K562 (cell line): ENCODE data around the gene UNC13C. TPM values are rescaled to one million over a fixed set of nuclear protein-coding genes. Genes with fewer than 3 reads are reported as not detected.

ENCODE experiments used
- ATAC-seq: fragments of 200-7000 bp; cut with Tn5 transposase; 3 replicates; pipeline ENCODE4 v1.9.1; 2020; ENCODE audit warnings: moderate library complexity
- BruUV-seq: library from RNA; stranded (reverse); fragments of 400-500 nt; replicated peaks from 2 replicates; lab custom pipeline; 2021; lab: Mats Ljungman, UMichigan
- CTCF ChIA-PET: fragments of 300-600 bp; formaldehyde crosslinking; extraction: SDS; loops from one replicate; lab custom pipeline; 2021; ENCODE audit warnings: low intra/inter-chr PET ratio; lab: Yijun Ruan, JAX
- POLR2A ChIA-PET: fragments of 300-600, 350-650 bp; sonication (Branson Sonifier 250); formaldehyde crosslinking; extraction: SDS; loops from one replicate; lab custom pipeline; 2021; ENCODE audit warnings: antibody characterized with exemption, inconsistent platforms; lab: Yijun Ruan, JAX
- DNase-seq, 4 experiments: peaks; one replicate each; pipeline versions ENCODE4 v3.0.0 to v3.0.0-alpha.2; 2011 to 2018; ENCODE audit warnings: low spot score in 3 of 4, mixed read lengths in 3 of 4; ENCODE audit errors: extremely low read depth in 1 of 4
- FAIRE-seq: peaks from 2 replicates; lab custom pipeline; 2011; peaks lifted over from hg19 to GRCh38; lab: Jason Lieb, UNC
- H2AFZ ChIP-seq: 2 replicates; pipeline ENCODE4 v1.6.0; 2011; ENCODE audit warnings: low read depth, low read length, control low read depth, inconsistent platforms
- H3K27ac ChIP-seq: fragments of 200-600 bp; 3 replicates; pipeline ENCODE4 v1.8.0; 2011; ENCODE audit warnings: low read depth, mild to moderate bottlenecking, control low read depth, inconsistent platforms, low read length, moderate library complexity, mixed read lengths; ENCODE audit errors: extremely low read depth
- H3K27me3 ChIP-seq, 2 experiments: fragments of 300-600 bp in 1 of 2; 2 replicates in 1 of 2; 3 replicates in 1 of 2; pipeline versions ENCODE4 v1.6.0 to v1.8.0; 2011; ENCODE audit warnings: inconsistent platforms in 2 of 2, low read length in 2 of 2, mild to moderate bottlenecking in 1 of 2, mixed read lengths in 1 of 2, moderate library complexity in 1 of 2; ENCODE audit not compliant: control insufficient read depth in 2 of 2, insufficient read depth in 2 of 2
- H3K36me3 ChIP-seq: fragments of 300-600 bp; 3 replicates; pipeline ENCODE4 v1.8.0; 2011; ENCODE audit warnings: mild to moderate bottlenecking, low read length, inconsistent platforms; ENCODE audit not compliant: control insufficient read depth, insufficient read depth
- H3K4me1 ChIP-seq, 2 experiments: fragments of 200-600 bp in 1 of 2; replicated peaks in 1 of 2; 2 replicates in 1 of 2; 3 replicates in 1 of 2; pipeline versions ENCODE4 v1.5.1 to v1.8.0; 2011; ENCODE audit warnings: inconsistent platforms in 2 of 2, low read length in 2 of 2, mild to moderate bottlenecking in 1 of 2, mixed read lengths in 1 of 2, moderate library complexity in 1 of 2; ENCODE audit not compliant: control insufficient read depth in 2 of 2, insufficient read depth in 2 of 2
- H3K4me2 ChIP-seq: 2 replicates; pipeline ENCODE4 v1.6.1; 2011; ENCODE audit warnings: low read length, control low read depth, inconsistent platforms, mixed read lengths; ENCODE audit not compliant: insufficient read depth
- H3K4me3 ChIP-seq: fragments of 200-600 bp; sonication (generic), shearing (Covaris generic); 2 replicates; pipeline ENCODE4 v1.5.1; 2016; ENCODE audit warnings: control low read depth, inconsistent platforms
- H3K79me2 ChIP-seq: fragments of 200-600 bp; 3 replicates; pipeline ENCODE4 v1.8.0; 2011; ENCODE audit warnings: low read length, inconsistent platforms; ENCODE audit not compliant: control insufficient read depth, insufficient read depth
- H3K9ac ChIP-seq, 2 experiments: 2 replicates each; pipeline versions ENCODE4 v1.6.0 to v1.6.1; 2011; ENCODE audit warnings: low read depth in 2 of 2, low read length in 2 of 2, control low read depth in 1 of 2, inconsistent platforms in 1 of 2, mild to moderate bottlenecking in 1 of 2, mixed read lengths in 1 of 2; ENCODE audit not compliant: insufficient read depth in 1 of 2
- H3K9me1 ChIP-seq: one replicate; pipeline ENCODE4 v1.6.0; 2011; ENCODE audit warnings: inconsistent platforms, mild to moderate bottlenecking, low read length, moderate library complexity; ENCODE audit not compliant: control insufficient read depth, insufficient read depth
- H3K9me3 ChIP-seq: replicated peaks from 2 replicates; pipeline ENCODE4 v1.5.1; 2011; ENCODE audit warnings: low read depth, low read length, inconsistent platforms; ENCODE audit not compliant: control insufficient read depth, insufficient read depth
- H4K20me1 ChIP-seq: replicated peaks from 2 replicates; pipeline ENCODE4 v1.6.1; 2011; ENCODE audit warnings: low read length, inconsistent platforms, mixed read lengths; ENCODE audit not compliant: control insufficient read depth, insufficient read depth
- GABPA ChIP-seq: fragments of 200-800 bp; sonication (Bioruptor generic); conservative IDR thresholded peaks from 2 replicates; pipeline ENCODE4 v1.6.1; 2016; ENCODE audit warnings: low read depth, missing genetic modification characterization, missing compliant biosample characterization
- MCM3 ChIP-seq: fragments of 450-650 bp; IDR thresholded peaks from 2 replicates; pipeline ENCODE4 v1.6.1; 2016
- NKRF ChIP-seq: fragments of 450-650 bp; IDR thresholded peaks from 2 replicates; pipeline ENCODE4 v1.6.1; 2016; ENCODE audit warnings: borderline replicate concordance
- POU5F1 ChIP-seq: fragments of 150-350 bp; IDR thresholded peaks from 2 replicates; pipeline ENCODE4 v1.6.1; 2014; ENCODE audit warnings: borderline replicate concordance, low read length, low read depth, mild to moderate bottlenecking; ENCODE audit not compliant: partially characterized antibody
- SIRT6 ChIP-seq: IDR thresholded peaks from one replicate; pipeline ENCODE4 v1.6.1; 2012; ENCODE audit warnings: low read depth, mild to moderate bottlenecking, control low read depth, inconsistent platforms, low read length, moderate library complexity
- YBX1 ChIP-seq: fragments of 450-650 bp; IDR thresholded peaks from 2 replicates; pipeline ENCODE4 v1.7.1; 2016; ENCODE audit warnings: mild to moderate bottlenecking
- ZBTB2 ChIP-seq: fragments of 450-650 bp; IDR thresholded peaks from 2 replicates; pipeline ENCODE4 v1.6.1; 2016; ENCODE audit warnings: antibody characterized with exemption
- ZFP30 ChIP-seq: fragments of 250-450 bp; sonication (Bioruptor Pico); IDR thresholded peaks from 2 replicates; pipeline ENCODE4 v1.8.0; 2022; ENCODE audit warnings: moderate library complexity, mild to moderate bottlenecking, inconsistent platforms, borderline replicate concordance
- ZNF586 ChIP-seq: fragments of 450-650 bp; formaldehyde crosslinking; conservative IDR thresholded peaks from 2 replicates; pipeline ENCODE4 v1.4.0; 2020; ENCODE audit warnings: mild to moderate bottlenecking, moderate library complexity
- ZNF655 ChIP-seq: fragments of 250-450 bp; sonication (Bioruptor Pico); IDR thresholded peaks from 2 replicates; pipeline ENCODE4 v1.5.0; 2021
- WGBS: fragments of 100-300 bp; shearing (Covaris generic); methylation state at CpG from one replicate; pipeline ENCODE4 v1.1.6; 2016; ENCODE audit warnings: low coverage, mixed read lengths; ENCODE audit not compliant: insufficient coverage; ENCODE audit errors: missing lambda C conversion rate; 5-methylcytosine and 5-hydroxymethylcytosine counted together
- in situ Hi-C: fragments of 300-500 bp; cut with MboI; formaldehyde crosslinking; loops from 4 replicates; pipeline ENCODE4 v1.15.0; 2018; ENCODE audit warnings: inconsistent platforms, mixed read lengths
- intact Hi-C: fragments of 100-400 bp; cut with micrococcal nuclease; formaldehyde crosslinking; loops from 2 replicates; pipeline ENCODE4 v1.14.2; 2022
- polyA plus RNA-seq, 8 experiments: library from polyadenylated mRNA; depleted of rRNA in 4 of 8; stranded (reverse) in 5 of 8; unstranded in 3 of 8; fragments of >200 nt; fragmentation: Nextera tagmentation in 2 of 8; fragmentation: Illumina TruSeq in 1 of 8; extraction: Ambion mirVana in 2 of 8; extraction: Trizol in 1 of 8; gene quantifications; 2 replicates each; pipeline versions ENCODE4 v1.2.1 to v1.2.3, GENCODE V29; 2011 to 2014; ENCODE audit warnings: inconsistent platforms in 1 of 8, missing spikeins in 1 of 8
- total RNA-seq, 7 experiments: library from RNA; depleted of rRNA in 6 of 7; stranded (reverse); fragments of >200 nt in 6 of 7; fragmentation: Illumina TruSeq in 2 of 7; extraction: Trizol in 2 of 7; gene quantifications; 2 replicates each; pipeline versions ENCODE4 v1.2.1 to v1.2.3, GENCODE V29; 2011 to 2021; ENCODE audit warnings: low replicate concordance in 1 of 7

UNC13C gene
- total and polyA plus RNA-seq, 9 of the 15 experiments (the other 6 are each of a cell fraction or from before 2014, with no cell fraction given) = not detected

- no peak overlapping the region for H2AFZ ChIP-seq
- no peaks in the 10 kb centered on the region for H3K79me2 ChIP-seq
- intact Hi-C loops = no loop called here
- ChIA-PET CTCF (no interaction called here), POLR2A (no interaction called here)
- H4K20me1 ChIP-seq = no peaks in the 10 kb centered on the region
- FAIRE-seq = no peak
- H3K4me2 ChIP-seq = no peak overlapping the region
- ATAC-seq = no peak
- H3K9me1 ChIP-seq = no peaks in the 10 kb centered on the region
- H3K9ac ChIP-seq = no peak overlapping the region
- TF ChIP-seq MCM3 (no peak), SIRT6 (no peak), ZFP30 (CRISPR knock-in tag) (no peak), GABPA (no peak), ZBTB2 (no peak), YBX1 (no peak), POU5F1 (no peak), ZNF655 (CRISPR knock-in tag) (no peak), NKRF (no peak), ZNF586 (CRISPR knock-in tag) (no peak)
- TF ChIP-seq, all 486 proteins: peak for 0
- H3K9me3 ChIP-seq = no peaks in the 10 kb centered on the region; the same call in 1 of the 2 replicates
- WGBS = 0% methylated on average over 2 of the region's 2 CpGs
- H3K36me3 ChIP-seq = no peaks in the 10 kb centered on the region
- H3K4me3 ChIP-seq = no peak overlapping the region
- no peak for DNase-seq
- H3K27ac ChIP-seq = no peak overlapping the region
- in situ Hi-C loops = no loop called here
- H3K27me3 ChIP-seq = no peaks in the 10 kb centered on the region
- BruUV-seq = no TSS peak
- H3K4me1 ChIP-seq = no peaks in the 10 kb centered on the region
Observed at GRCh38 chr15:53987480-53987879, 9.2 kb downstream of the UNC13C start.
